H1 (cell line): ENCODE measurements around the gene RPS6KA6. TPM values are rescaled to one million over a fixed set of nuclear protein-coding genes. Genes with fewer than 3 reads are reported as not detected.

Source experiments
- CTCF ChIA-PET: fragments of 300-600 bp; sonication (Branson Sonifier 250); formaldehyde crosslinking; loops from one replicate; lab custom pipeline; 2021; ENCODE audit not compliant: partially characterized antibody; lab: Charles Lee
- POLR2A ChIA-PET: fragments of 300-600 bp; sonication (Branson Sonifier 250); formaldehyde crosslinking; loops from one replicate; lab custom pipeline; 2021; ENCODE audit warnings: inconsistent platforms; ENCODE audit not compliant: partially characterized antibody; lab: Charles Lee
- DNase-seq, 2 experiments: peaks; one replicate each; pipeline versions ENCODE4 v3.0.0 to v3.0.0-alpha.2; 2010 to 2022; ENCODE audit warnings: low spot score in 2 of 2, low read depth in 1 of 2, mixed read lengths in 1 of 2
- FAIRE-seq: peaks from 2 replicates; lab custom pipeline; 2011; peaks lifted over from hg19 to GRCh38; lab: Jason Lieb, UNC
- H2AFZ ChIP-seq: 2 replicates; pipeline ENCODE4 v1.8.1; 2012; ENCODE audit warnings: low read length, inconsistent platforms
- H2AK5ac ChIP-seq: 2 replicates; pipeline ENCODE4 v1.6.1; 2013; ENCODE audit warnings: low read depth, low read length
- H2BK120ac ChIP-seq: replicated peaks from 2 replicates; pipeline ENCODE3; 2013; ENCODE audit warnings: low read depth, low read length, inconsistent platforms
- H2BK12ac ChIP-seq: 2 replicates; pipeline ENCODE4 v1.6.1; 2013; ENCODE audit warnings: low read depth, low read length
- H2BK15ac ChIP-seq: 2 replicates; pipeline ENCODE4 v1.6.1; 2013; ENCODE audit warnings: low read length
- H2BK20ac ChIP-seq: 2 replicates; pipeline ENCODE4 v1.6.1; 2013; ENCODE audit warnings: low read length
- H2BK5ac ChIP-seq: 2 replicates; pipeline ENCODE4 v1.6.1; 2013; ENCODE audit warnings: low read depth, low read length
- H3K14ac ChIP-seq: 2 replicates; pipeline ENCODE4 v1.6.1; 2013; ENCODE audit warnings: inconsistent platforms; ENCODE audit not compliant: insufficient read length
- H3K18ac ChIP-seq: 2 replicates; pipeline ENCODE4 v1.6.1; 2013; ENCODE audit warnings: low read length; ENCODE audit errors: extremely low read depth
- H3K23ac ChIP-seq: 2 replicates; pipeline ENCODE4 v1.6.1; 2013; ENCODE audit warnings: inconsistent platforms; ENCODE audit not compliant: insufficient read length
- H3K23me2 ChIP-seq: 2 replicates; pipeline ENCODE4 v1.6.1; 2013; ENCODE audit warnings: low read depth, low read length
- H3K27ac ChIP-seq: 2 replicates; pipeline ENCODE4 v1.6.1; 2011; ENCODE audit warnings: low read depth, low read length, inconsistent platforms
- H3K27me3 ChIP-seq, 4 experiments: replicated peaks in 1 of 4; 1 replicate in 1 of 4; 2 replicates in 3 of 4; pipeline versions ENCODE4 v1.6.1 to v1.8.1; 2011 to 2013; ENCODE audit warnings: low read length in 3 of 4, mild to moderate bottlenecking in 3 of 4, inconsistent platforms in 2 of 4, mixed read lengths in 2 of 4, moderate library complexity in 1 of 4; ENCODE audit not compliant: control insufficient read depth in 3 of 4, insufficient read depth in 3 of 4; ENCODE audit errors: extremely low read depth in 1 of 4
- H3K36me3 ChIP-seq, 4 experiments: 2 replicates each; pipeline versions ENCODE4 v1.6.1 to v1.8.1; 2011 to 2013; ENCODE audit warnings: mild to moderate bottlenecking in 4 of 4, low read length in 3 of 4, moderate library complexity in 2 of 4, control low read depth in 1 of 4, inconsistent platforms in 1 of 4; ENCODE audit not compliant: insufficient read depth in 4 of 4, control insufficient read depth in 2 of 4
- H3K4ac ChIP-seq: replicated peaks from 2 replicates; pipeline ENCODE3; 2013; ENCODE audit warnings: low read length, low read depth, mixed read lengths, inconsistent platforms; ENCODE audit not compliant: insufficient read length
- H3K4me1 ChIP-seq, 4 experiments: replicated peaks in 1 of 4; 1 replicate in 1 of 4; 2 replicates in 3 of 4; pipeline versions ENCODE4 v1.6.1 to v1.8.1; 2011 to 2013; ENCODE audit warnings: low read length in 3 of 4, inconsistent platforms in 2 of 4, mixed read lengths in 1 of 4; ENCODE audit not compliant: insufficient read depth in 4 of 4, control insufficient read depth in 3 of 4
- H3K4me2 ChIP-seq, 2 experiments: 2 replicates each; pipeline versions ENCODE4 v1.6.1 to v1.8.1; 2011 to 2013; ENCODE audit warnings: low read depth in 2 of 2, low read length in 2 of 2, control low read depth in 1 of 2, inconsistent platforms in 1 of 2, mild to moderate bottlenecking in 1 of 2; ENCODE audit not compliant: insufficient read depth in 1 of 2
- H3K4me3 ChIP-seq, 4 experiments: fragments of 200-600, 300-600 bp in 1 of 4; sonication (generic), shearing (Covaris generic), sonication (Bioruptor Twin) in 1 of 4; 2 replicates each; pipeline versions ENCODE4 v1.5.1 to v1.8.1; 2011 to 2016; ENCODE audit warnings: low read length in 4 of 4, low read depth in 3 of 4, control low read depth in 2 of 4, inconsistent platforms in 2 of 4, mild to moderate bottlenecking in 2 of 4, mixed read lengths in 1 of 4, moderate library complexity in 1 of 4; ENCODE audit not compliant: insufficient read depth in 2 of 4; ENCODE audit errors: extremely low read depth in 1 of 4
- H3K56ac ChIP-seq: replicated peaks from 2 replicates; pipeline ENCODE3; 2013; ENCODE audit warnings: low read depth, mild to moderate bottlenecking, mixed read lengths, low read length, inconsistent platforms; ENCODE audit not compliant: insufficient read length
- H3K79me1 ChIP-seq: 2 replicates; pipeline ENCODE4 v1.6.1; 2013; ENCODE audit warnings: low read depth, low read length, control low read depth
- H3K79me2 ChIP-seq, 2 experiments: 2 replicates each; pipeline versions ENCODE4 v1.6.1 to v1.8.1; 2012 to 2013; ENCODE audit warnings: low read length in 2 of 2, mild to moderate bottlenecking in 2 of 2, inconsistent platforms in 1 of 2; ENCODE audit not compliant: insufficient read depth in 2 of 2, control insufficient read depth in 1 of 2
- H3K9ac ChIP-seq, 4 experiments: replicated peaks in 1 of 4; 1 replicate in 1 of 4; 2 replicates in 3 of 4; pipeline versions ENCODE4 v1.6.1 to v1.8.1; 2011 to 2013; ENCODE audit warnings: low read depth in 3 of 4, low read length in 3 of 4, control low read depth in 2 of 4, mild to moderate bottlenecking in 2 of 4, moderate library complexity in 2 of 4, inconsistent platforms in 1 of 4; ENCODE audit errors: extremely low read depth in 1 of 4
- H3K9me3 ChIP-seq, 2 experiments: 2 replicates each; pipeline versions ENCODE4 v1.6.1 to v1.8.1; 2012 to 2013; ENCODE audit warnings: mild to moderate bottlenecking in 2 of 2, moderate library complexity in 2 of 2, control low read depth in 1 of 2, inconsistent platforms in 1 of 2, low read depth in 1 of 2, low read length in 1 of 2, mixed read lengths in 1 of 2; ENCODE audit not compliant: insufficient read depth in 2 of 2
- H4K20me1 ChIP-seq, 2 experiments: replicated peaks in 1 of 2; 2 replicates each; pipeline versions ENCODE3 to v1.8.1; 2011 to 2013; ENCODE audit warnings: inconsistent platforms in 2 of 2, low read length in 2 of 2, mild to moderate bottlenecking in 1 of 2; ENCODE audit not compliant: insufficient read depth in 2 of 2, control insufficient read depth in 1 of 2
- H4K5ac ChIP-seq: 2 replicates; pipeline ENCODE4 v1.6.1; 2013; ENCODE audit warnings: low read length, low read depth, mixed read lengths, inconsistent platforms; ENCODE audit not compliant: insufficient read length
- H4K8ac ChIP-seq: 2 replicates; pipeline ENCODE4 v1.8.0; 2013; ENCODE audit warnings: mild to moderate bottlenecking, moderate library complexity, low read length, inconsistent platforms; ENCODE audit not compliant: insufficient read depth; ENCODE audit errors: extremely low read depth
- H4K91ac ChIP-seq: replicated peaks from 2 replicates; pipeline ENCODE3; 2013; ENCODE audit warnings: low read length, mixed read lengths, inconsistent platforms; ENCODE audit not compliant: insufficient read length
- ASH2L ChIP-seq: fragments of 200-600, 300-600 bp; sonication (generic); IDR thresholded peaks from one replicate; pipeline ENCODE4 v1.7.1; 2017; ENCODE audit warnings: low read length
- BRCA1 ChIP-seq: IDR thresholded peaks from 2 replicates; pipeline ENCODE4 v1.6.1; 2012; ENCODE audit warnings: low read depth, low read length, improper control_type of control experiment
- KDM4A ChIP-seq: IDR thresholded peaks from one replicate; pipeline ENCODE4 v1.7.1; 2012; ENCODE audit warnings: low read depth, mild to moderate bottlenecking, moderate library complexity, low read length, inconsistent platforms; ENCODE audit not compliant: severe bottlenecking
- POU5F1 ChIP-seq: IDR thresholded peaks from 2 replicates; pipeline ENCODE4 v1.6.1; 2011; ENCODE audit warnings: low read depth, mild to moderate bottlenecking, low read length, moderate library complexity
- SP2 ChIP-seq: IDR thresholded peaks from 2 replicates; pipeline ENCODE4 v1.6.1; 2012; ENCODE audit warnings: mild to moderate bottlenecking, low read length, inconsistent platforms
- SUZ12 ChIP-seq: fragments of 200-600 bp; sonication (generic); IDR thresholded peaks from 2 replicates; pipeline ENCODE4 v1.6.1; 2012; ENCODE audit warnings: mild to moderate bottlenecking, inconsistent platforms, low read length, moderate library complexity, mixed read lengths
- TBP ChIP-seq: IDR thresholded peaks from 2 replicates; pipeline ENCODE4 v1.6.1; 2011; ENCODE audit warnings: low read depth, low read length, improper control_type of control experiment
- ZNF274 ChIP-seq: IDR thresholded peaks from 2 replicates; pipeline ENCODE4 v1.7.0; 2012; ENCODE audit warnings: low read length, borderline replicate concordance; ENCODE audit errors: extremely low read depth
- WGBS, 2 experiments: shearing (Covaris generic) in 1 of 2; methylation state at CpG; one replicate each; pipeline versions ENCODE4 v1.1.6 to v1.1.7; 2013 to 2015; ENCODE audit warnings: low lambda C conversion rate in 2 of 2, mixed read lengths in 2 of 2, inconsistent platforms in 1 of 2, low coverage in 1 of 2, missing lambda C conversion rate in 1 of 2; ENCODE audit not compliant: insufficient replicate concordance in 2 of 2, insufficient coverage in 1 of 2, insufficient read length in 1 of 2; ENCODE audit errors: extremely low coverage in 1 of 2, missing lambda C conversion rate in 1 of 2; 5-methylcytosine and 5-hydroxymethylcytosine counted together
- polyA plus RNA-seq, 7 experiments: library from polyadenylated mRNA; depleted of rRNA in 3 of 7; stranded (reverse) in 5 of 7; unstranded in 2 of 7; fragments of >200 nt in 5 of 7; fragments of 200-250 nt in 2 of 7; gene quantifications; 1 replicate in 5 of 7; 2 replicates in 1 of 7; 4 replicates in 1 of 7; pipeline versions ENCODE4 v1.2.1 to v1.2.3, GENCODE V29; 2011 to 2013; ENCODE audit warnings: missing spikeins in 2 of 7, mixed read lengths in 2 of 7
- total RNA-seq: library from RNA; stranded (reverse); fragmentation: NEBNext Ultra II Directional; extraction: Animal tissue kit (Norgen Biotek cat#: 25700); gene quantifications from 2 replicates; pipeline ENCODE4 v1.2.1, GENCODE V29; 2021
- TF ChIP-seq, protein P1 (sequence below): IDR thresholded peaks from 2 replicates; pipeline ENCODE4 v1.6.1; 2011; ENCODE audit warnings: low read depth, mild to moderate bottlenecking, low read length; ENCODE audit not compliant: insufficient read depth
- TF ChIP-seq, protein P2 (sequence below): IDR thresholded peaks from 2 replicates; pipeline ENCODE4 v1.6.1; 2012; ENCODE audit warnings: low read length, inconsistent platforms
- TF ChIP-seq, protein P3 (sequence below): IDR thresholded peaks from 2 replicates; pipeline ENCODE4 v1.6.1; 2012; ENCODE audit warnings: inconsistent platforms

The RPS6KA6 gene
- total and polyA plus RNA-seq, 2 of the 8 experiments (the other 6 are each of a cell fraction or from before 2014, with no cell fraction given): 3.5 to 14.6 TPM

DNA sequence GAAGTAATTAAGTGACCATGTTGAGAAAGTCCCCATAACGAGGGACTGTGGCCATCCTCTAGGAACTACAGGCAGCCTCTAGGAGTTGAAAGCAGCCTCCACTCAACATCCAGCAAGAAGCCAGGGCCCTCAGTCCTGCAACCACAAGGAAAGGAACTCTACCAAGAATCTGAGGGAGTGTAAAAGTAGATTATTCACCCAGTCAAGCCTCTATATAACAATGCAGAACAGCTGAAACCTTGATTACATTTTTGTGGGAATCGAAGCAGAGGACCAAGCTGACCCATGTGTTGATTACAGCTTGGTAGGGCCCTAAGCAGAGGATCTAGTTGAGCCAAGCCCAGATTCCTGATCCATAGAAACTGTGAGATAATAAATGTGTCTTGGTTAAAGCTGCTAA lies 17.1 kb downstream of the RPS6KA6 start:
- WGBS, 2 experiments: 94% methylated on average over 2 of the region's 2 CpGs; no CpG with 5 or more reads in 1 of the 2 experiments
- TF ChIP-seq POU5F1 (no peak), BRCA1 (no peak), ZNF274 (no peak), SP2 (no peak), ASH2L (no peak), SUZ12 (no peak), KDM4A (no peak), TBP (no peak)
- TF ChIP-seq, protein P1, sequence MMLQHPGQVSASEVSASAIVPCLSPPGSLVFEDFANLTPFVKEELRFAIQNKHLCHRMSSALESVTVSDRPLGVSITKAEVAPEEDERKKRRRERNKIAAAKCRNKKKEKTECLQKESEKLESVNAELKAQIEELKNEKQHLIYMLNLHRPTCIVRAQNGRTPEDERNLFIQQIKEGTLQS: no peak
- TF ChIP-seq, protein P2, sequence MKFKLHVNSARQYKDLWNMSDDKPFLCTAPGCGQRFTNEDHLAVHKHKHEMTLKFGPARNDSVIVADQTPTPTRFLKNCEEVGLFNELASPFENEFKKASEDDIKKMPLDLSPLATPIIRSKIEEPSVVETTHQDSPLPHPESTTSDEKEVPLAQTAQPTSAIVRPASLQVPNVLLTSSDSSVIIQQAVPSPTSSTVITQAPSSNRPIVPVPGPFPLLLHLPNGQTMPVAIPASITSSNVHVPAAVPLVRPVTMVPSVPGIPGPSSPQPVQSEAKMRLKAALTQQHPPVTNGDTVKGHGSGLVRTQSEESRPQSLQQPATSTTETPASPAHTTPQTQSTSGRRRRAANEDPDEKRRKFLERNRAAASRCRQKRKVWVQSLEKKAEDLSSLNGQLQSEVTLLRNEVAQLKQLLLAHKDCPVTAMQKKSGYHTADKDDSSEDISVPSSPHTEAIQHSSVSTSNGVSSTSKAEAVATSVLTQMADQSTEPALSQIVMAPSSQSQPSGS: no peak
- TF ChIP-seq, protein P3, sequence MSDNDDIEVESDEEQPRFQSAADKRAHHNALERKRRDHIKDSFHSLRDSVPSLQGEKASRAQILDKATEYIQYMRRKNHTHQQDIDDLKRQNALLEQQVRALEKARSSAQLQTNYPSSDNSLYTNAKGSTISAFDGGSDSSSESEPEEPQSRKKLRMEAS: no peak

More for the DNA sequence above, 17.1 kb downstream of the RPS6KA6 start:
- Histone ChIP-seq H2BK5ac (no peak overlapping the region), H3K79me2 (no peaks in the 10 kb centered on the region), H3K9ac (no peak overlapping the region), H4K91ac (no peak overlapping the region), H3K4me2 (no peak overlapping the region), H3K27me3 (no peaks in the 10 kb centered on the region), H4K20me1 (no peaks in the 10 kb centered on the region), H3K14ac (no peak overlapping the region), H3K27ac (no peak overlapping the region), H2BK15ac (no peak overlapping the region), H2BK20ac (no peak overlapping the region), H3K4me3 (no peak overlapping the region), H3K23ac (no peak overlapping the region), H2BK120ac (no peak overlapping the region), H3K9me3 (no peaks in the 10 kb centered on the region), H3K36me3 (no peaks in the 10 kb centered on the region), H3K79me1 (no peaks in the 10 kb centered on the region), H4K5ac (no peak overlapping the region), H2AK5ac (no peak overlapping the region), H2BK12ac (no peak overlapping the region), H3K56ac (no peak overlapping the region), H3K4me1 (no peaks in the 10 kb centered on the region), H3K4ac (no peak overlapping the region), H3K23me2 (no peaks in the 10 kb centered on the region), H4K8ac (no peak overlapping the region), H2AFZ (no peak overlapping the region), H3K18ac (no peak overlapping the region)
- no peak for DNase-seq
- FAIRE-seq: no peak
- CTCF ChIA-PET: no interaction called here
- POLR2A ChIA-PET: no interaction called here
